Astrocyte (in vitro differentiated cells and primary cell): ENCODE data around the gene GSTCD.

Experiments used
- CTCF ChIP-seq: IDR thresholded peaks from 2 replicates; pipeline ENCODE4 v1.5.1; 2011; ENCODE audit warnings: low read depth, mild to moderate bottlenecking, inconsistent platforms, low read length, moderate library complexity; ENCODE audit not compliant: insufficient read depth
- EZH2 ChIP-seq: IDR thresholded peaks from 2 replicates; pipeline ENCODE4 v1.6.1; 2012; ENCODE audit warnings: mild to moderate bottlenecking, low read length, inconsistent platforms; ENCODE audit not compliant: insufficient read depth

- TF ChIP-seq CTCF, result no peak
- no peak for TF ChIP-seq EZH2
Measured at GRCh38 chr4:105659190-105659589, 49.4 kb upstream of the GSTCD start.
